Measurements from ENCODE around the gene DUSP23.

DUSP23 gene

DNA sequence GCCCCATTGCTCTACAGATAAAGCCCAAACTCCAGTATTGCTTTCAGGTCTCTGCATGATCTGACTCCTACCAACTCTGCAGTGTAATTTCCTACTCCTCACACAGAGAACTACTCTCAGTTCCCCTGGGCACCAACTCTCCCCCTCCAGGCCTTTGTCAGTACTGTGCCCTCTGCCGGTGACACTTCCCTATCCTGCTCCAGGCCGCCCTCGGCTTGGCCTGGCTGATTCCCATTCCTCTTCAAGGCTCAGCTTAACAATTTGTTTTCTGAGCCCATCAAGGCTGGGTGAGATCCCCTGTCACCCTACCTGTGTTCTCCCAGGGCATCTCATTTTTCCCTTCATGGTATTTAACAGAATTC is 48.5 kb downstream of the DUSP23 start:
- DNase-seq = peak; percentile 45

DNA sequence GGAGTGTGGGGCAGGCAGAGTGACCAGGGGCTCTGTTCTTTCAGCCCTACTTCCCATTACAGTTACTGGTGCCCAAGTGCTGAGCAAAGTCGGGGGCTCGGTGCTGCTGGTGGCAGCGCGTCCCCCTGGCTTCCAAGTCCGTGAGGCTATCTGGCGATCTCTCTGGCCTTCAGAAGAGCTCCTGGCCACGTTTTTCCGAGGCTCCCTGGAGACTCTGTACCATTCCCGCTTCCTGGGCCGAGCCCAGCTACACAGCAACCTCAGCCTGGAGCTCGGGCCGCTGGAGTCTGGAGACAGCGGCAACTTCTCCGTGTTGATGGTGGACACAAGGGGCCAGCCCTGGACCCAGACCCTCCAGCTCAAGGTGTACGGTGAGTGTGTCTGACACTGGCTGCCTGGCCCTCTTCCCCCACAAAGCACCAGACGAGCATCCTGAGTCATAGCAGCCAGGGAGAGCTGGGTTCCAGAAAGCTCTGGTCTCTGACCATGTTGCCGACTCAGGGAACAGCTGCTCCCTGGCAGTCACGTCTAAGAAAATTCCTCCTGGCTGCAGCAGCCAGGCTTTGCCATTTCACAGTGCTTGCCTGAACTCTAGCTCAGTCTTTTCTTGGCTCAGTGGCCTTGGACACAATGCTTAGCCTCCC is 49.2 kb downstream of the DUSP23 start:
- DNase-seq = no peak

DNA sequence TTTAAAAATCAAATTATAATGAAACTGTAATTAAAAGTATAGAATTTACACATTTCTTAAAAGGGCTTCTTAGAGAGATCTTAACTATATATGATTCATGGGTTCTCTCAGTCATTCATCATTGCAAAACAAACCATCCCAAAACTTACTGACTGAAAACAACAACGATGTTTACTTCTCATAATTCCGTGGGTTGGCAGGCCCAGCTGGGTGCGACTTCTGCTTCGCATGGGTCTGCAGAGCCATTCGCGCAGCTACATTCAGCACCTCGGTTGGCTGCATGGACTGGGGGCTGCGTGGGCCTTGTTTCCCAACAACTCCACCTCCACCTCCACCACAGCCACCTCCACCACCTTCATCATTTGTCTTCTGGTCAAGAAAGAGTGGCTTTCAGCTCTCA is 50.0 kb downstream of the DUSP23 start:
- no peak for DNase-seq

DNA sequence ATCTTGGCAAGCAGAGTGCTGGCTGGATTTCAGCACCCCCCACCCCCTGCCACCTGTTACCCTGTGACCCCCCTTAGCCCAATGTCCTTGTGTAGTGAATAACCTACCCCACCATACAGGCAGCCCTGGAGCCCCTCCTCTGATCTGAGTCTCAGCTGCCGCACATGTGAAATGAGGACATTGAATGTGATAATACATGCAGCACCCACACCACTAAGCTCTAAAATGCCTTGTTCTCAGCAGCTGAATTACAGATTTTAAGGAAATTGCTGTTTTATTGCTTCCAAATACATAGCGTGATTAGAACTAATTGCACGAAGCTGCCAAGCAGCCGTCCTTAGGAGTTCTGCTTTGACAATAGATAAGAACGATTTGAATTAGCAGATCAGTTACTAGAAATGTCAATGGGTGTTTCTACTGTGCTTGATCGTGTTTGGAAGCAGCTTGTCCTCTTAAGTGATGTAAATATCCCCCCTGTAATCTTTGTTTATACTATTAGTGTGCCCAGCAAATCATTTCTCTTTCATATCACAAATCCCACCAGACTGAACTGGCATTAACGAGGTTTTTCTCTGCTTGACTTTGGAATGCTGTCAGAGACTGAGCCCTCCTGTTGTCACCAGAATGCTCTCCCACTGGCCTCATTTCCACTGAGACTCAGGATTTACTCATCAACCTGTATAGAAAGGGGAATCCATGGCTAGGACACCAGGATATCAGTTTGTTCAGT is 50.8 kb downstream of the DUSP23 start:
- no peak for DNase-seq

Measured in CD4-positive, alpha-beta T cell treated with Interleukin-15 for 1 hour (primary cell).